ENCODE results near the gene WFDC12.
"Not testable (repeated sequence)": the region's sequence is repeated elsewhere in the genome, so short reads cannot be mapped to it uniquely, and the experiment has no call there.

The WFDC12 gene

GRCh38 chr20:45124365-45124764 lies at the start of gene WFDC12:
Gene WFDC12, minus strand, starts transcription at chr20:45124465. Its CDS starts 18 bp downstream, at chr20:45124447.
- no peak for DNase-seq

- DNase-seq: no peak
These were observed 49.3 kb upstream of the WFDC12 start for GRCh38 chr20:45173522-45173921.

GRCh38 chr20:45164906-45165305 lies 40.6 kb upstream of the WFDC12 start:
- no peak for DNase-seq

- no peak for DNase-seq
These were observed 39.0 kb upstream of the WFDC12 start for GRCh38 chr20:45163083-45163803.

GRCh38 chr20:45157962-45158361 lies 33.7 kb upstream of the WFDC12 start:
- DNase-seq: no peak

GRCh38 chr20:45156713-45157112 lies 32.4 kb upstream of the WFDC12 start:
- DNase-seq: no peak

- DNase-seq: not testable (repeated sequence)
These were observed 30.5 kb upstream of the WFDC12 start for GRCh38 chr20:45154794-45155193.

GRCh38 chr20:45154183-45154582 lies 29.9 kb upstream of the WFDC12 start:
- DNase-seq: no peak

GRCh38 chr20:45153752-45154151 lies 29.5 kb upstream of the WFDC12 start:
- no peak for DNase-seq

GRCh38 chr20:45153147-45153546 lies 28.9 kb upstream of the WFDC12 start:
- DNase-seq: no peak

- DNase-seq: no peak
These were observed 28.1 kb upstream of the WFDC12 start for GRCh38 chr20:45152405-45152804.

- DNase-seq: no peak
These were observed 24.8 kb upstream of the WFDC12 start for GRCh38 chr20:45149062-45149461.

GRCh38 chr20:45140836-45141235 lies 16.6 kb upstream of the WFDC12 start:
- no peak for DNase-seq

- not testable (repeated sequence) for DNase-seq
These were observed 15.6 kb upstream of the WFDC12 start for GRCh38 chr20:45139733-45140375.

- peak; percentile 24 for DNase-seq
These were observed 14.5 kb upstream of the WFDC12 start for GRCh38 chr20:45138561-45139300.

- DNase-seq: no peak
These were observed 12.6 kb upstream of the WFDC12 start for GRCh38 chr20:45136911-45137310.

- no peak for DNase-seq
These were observed 3.8 kb upstream of the WFDC12 start for GRCh38 chr20:45128099-45128498.

- DNase-seq: no peak
These were observed 2.9 kb downstream of the WFDC12 start for GRCh38 chr20:45121388-45121787.

- no peak for DNase-seq
These were observed 4.6 kb downstream of the WFDC12 start for GRCh38 chr20:45119556-45120266.

- DNase-seq: no peak
These were observed 6.2 kb downstream of the WFDC12 start for GRCh38 chr20:45118028-45118427.

- DNase-seq: no peak
These were observed 6.7 kb downstream of the WFDC12 start for GRCh38 chr20:45117581-45117980.

GRCh38 chr20:45115829-45116228 lies 8.4 kb downstream of the WFDC12 start:
- DNase-seq: no peak

- DNase-seq: no peak
These were observed 8.9 kb downstream of the WFDC12 start for GRCh38 chr20:45115386-45115774.
